BJ (cell line): ENCODE results near the gene ARHGAP26. TPM values are rescaled to one million over a fixed set of nuclear protein-coding genes. Genes with fewer than 3 reads are reported as not detected.

Experiments used
- CTCF ChIA-PET: fragments of 350-600 bp; formaldehyde crosslinking; extraction: SDS; loops from one replicate; lab custom pipeline; 2021; ENCODE audit warnings: antibody characterized with exemption, inconsistent platforms; lab: Yijun Ruan, JAX
- POLR2A ChIA-PET: fragments of 300-600 bp; sonication (Branson Sonifier 250); formaldehyde crosslinking; extraction: SDS; loops from one replicate; lab custom pipeline; 2021; ENCODE audit warnings: antibody characterized with exemption; lab: Charles Lee
- DNase-seq: peaks from one replicate; pipeline ENCODE4 v3.0.0-alpha.2; 2011; ENCODE audit warnings: low read depth
- H3K27me3 ChIP-seq: 2 replicates; pipeline ENCODE4 v1.6.0; 2011; ENCODE audit warnings: low read length; ENCODE audit not compliant: control insufficient read depth, insufficient read depth
- H3K36me3 ChIP-seq: 2 replicates; pipeline ENCODE4 v1.5.1; 2011; ENCODE audit warnings: low read length; ENCODE audit not compliant: control insufficient read depth, insufficient read depth
- H3K4me3 ChIP-seq: 2 replicates; pipeline ENCODE4 v1.5.1; 2011; ENCODE audit warnings: low read depth, mild to moderate bottlenecking, control low read depth, low read length
- CTCF ChIP-seq: IDR thresholded peaks from 2 replicates; pipeline ENCODE4 v1.5.1; 2011; ENCODE audit warnings: low read depth, mild to moderate bottlenecking, control low read depth, inconsistent platforms, low read length, moderate library complexity; ENCODE audit not compliant: insufficient read depth
- polyA plus RNA-seq: library from polyadenylated mRNA; depleted of rRNA; stranded (reverse); fragments of >200 nt; gene quantifications from 2 replicates; pipeline ENCODE4 v1.2.3, GENCODE V29; 2011

The ARHGAP26 gene
- polyA plus RNA-seq, 1 experiment = 4.8 TPM

GRCh38 chr5:142825378-142826089, 55.4 kb downstream of the ARHGAP26 start:
- DNase-seq = no peak
- no peaks in the 10 kb centered on the region for H3K36me3 ChIP-seq
- H3K4me3 ChIP-seq = no peak overlapping the region
- POLR2A ChIA-PET = no interaction called here
- CTCF ChIA-PET = no interaction called here
- H3K27me3 ChIP-seq = no peaks in the 10 kb centered on the region
- TF ChIP-seq CTCF = no peak

- POLR2A ChIA-PET = no interaction called here
- CTCF ChIA-PET = no interaction called here
- no peak overlapping the region for H3K4me3 ChIP-seq
- no peak for TF ChIP-seq CTCF
- no peaks in the 10 kb centered on the region for H3K36me3 ChIP-seq
- DNase-seq = no peak
- H3K27me3 ChIP-seq = no peaks in the 10 kb centered on the region
These were observed 55.9 kb downstream of the ARHGAP26 start for GRCh38 chr5:142826093-142826492.

GRCh38 chr5:142826741-142827492, 56.7 kb downstream of the ARHGAP26 start:
- DNase-seq = no peak
- POLR2A ChIA-PET = interaction anchor here (0.7 kb wide), 1 partner anchor 86 kb away, joined by 4 read pairs; no protein-coding TSS in a partner anchor
- TF ChIP-seq CTCF = no peak
- CTCF ChIA-PET = interaction anchor here (0.6 to 1.1 kb wide), 4 partner anchors 8 to 54 kb away, joined by 3 to 4 read pairs (median 3); no protein-coding TSS in a partner anchor
- Histone ChIP-seq H3K27me3 (no peaks in the 10 kb centered on the region), H3K36me3 (no peaks in the 10 kb centered on the region), H3K4me3 (no peak overlapping the region)

- no peak for DNase-seq
- POLR2A ChIA-PET = no interaction called here
- Histone ChIP-seq H3K36me3 (no peaks in the 10 kb centered on the region), H3K27me3 (no peaks in the 10 kb centered on the region), H3K4me3 (no peak overlapping the region)
- CTCF ChIA-PET = interaction anchor here (0.9 to 1.1 kb wide), 2 partner anchors 9 to 25 kb away, joined by 3 read pairs; no protein-coding TSS in a partner anchor
- TF ChIP-seq CTCF = no peak
These were observed 57.9 kb downstream of the ARHGAP26 start for GRCh38 chr5:142827934-142828576.
